ENCODE results near the gene AFF3. TPM values are rescaled to one million over a fixed set of nuclear protein-coding genes. Genes with fewer than 3 reads are reported as not detected.

Gene AFF3
- total RNA-seq, 6 experiments from 2014 or later: 0.80 to 8.2 (median 6.8) TPM

DNA sequence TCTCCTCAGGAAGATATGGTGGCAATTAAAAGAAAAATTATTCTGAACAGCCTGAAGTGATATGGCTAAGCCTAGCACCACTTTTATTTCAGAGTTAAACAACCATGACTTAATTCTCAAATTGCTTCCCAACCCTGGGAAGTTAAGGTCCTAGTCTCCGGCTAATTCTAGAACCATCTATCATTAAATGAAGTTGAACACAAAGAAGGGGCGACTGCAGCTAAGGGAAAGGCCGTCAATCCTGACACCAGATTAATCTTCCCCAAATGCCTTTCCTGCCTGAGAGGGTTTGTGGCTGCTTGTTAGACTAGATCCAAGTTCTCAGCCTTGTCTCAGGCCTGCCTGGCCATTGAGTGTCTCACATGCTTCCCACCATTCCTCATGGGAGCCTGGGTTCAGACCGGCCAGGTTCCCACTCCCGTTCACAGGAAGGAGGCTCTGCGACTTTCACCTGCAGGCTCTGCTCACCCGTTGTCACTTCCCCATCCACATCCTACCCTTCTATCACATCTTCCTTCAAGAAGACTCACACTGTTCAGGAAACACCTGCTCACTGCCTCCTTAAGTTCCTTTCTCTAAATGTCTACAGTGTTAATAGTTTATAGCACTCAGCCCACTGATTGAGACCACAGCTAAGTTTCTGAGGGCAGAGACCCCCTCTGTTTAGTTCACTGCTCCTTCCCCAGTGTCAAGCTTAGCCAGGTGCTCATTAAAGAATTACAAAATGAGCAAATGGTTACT, 369.6 kb downstream of the AFF3 start:
- TF ChIP-seq, protein P1, sequence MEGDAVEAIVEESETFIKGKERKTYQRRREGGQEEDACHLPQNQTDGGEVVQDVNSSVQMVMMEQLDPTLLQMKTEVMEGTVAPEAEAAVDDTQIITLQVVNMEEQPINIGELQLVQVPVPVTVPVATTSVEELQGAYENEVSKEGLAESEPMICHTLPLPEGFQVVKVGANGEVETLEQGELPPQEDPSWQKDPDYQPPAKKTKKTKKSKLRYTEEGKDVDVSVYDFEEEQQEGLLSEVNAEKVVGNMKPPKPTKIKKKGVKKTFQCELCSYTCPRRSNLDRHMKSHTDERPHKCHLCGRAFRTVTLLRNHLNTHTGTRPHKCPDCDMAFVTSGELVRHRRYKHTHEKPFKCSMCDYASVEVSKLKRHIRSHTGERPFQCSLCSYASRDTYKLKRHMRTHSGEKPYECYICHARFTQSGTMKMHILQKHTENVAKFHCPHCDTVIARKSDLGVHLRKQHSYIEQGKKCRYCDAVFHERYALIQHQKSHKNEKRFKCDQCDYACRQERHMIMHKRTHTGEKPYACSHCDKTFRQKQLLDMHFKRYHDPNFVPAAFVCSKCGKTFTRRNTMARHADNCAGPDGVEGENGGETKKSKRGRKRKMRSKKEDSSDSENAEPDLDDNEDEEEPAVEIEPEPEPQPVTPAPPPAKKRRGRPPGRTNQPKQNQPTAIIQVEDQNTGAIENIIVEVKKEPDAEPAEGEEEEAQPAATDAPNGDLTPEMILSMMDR (IDR thresholded peaks at IDR 0.05): no peak
- H3K9me3 Mint-ChIP-seq: peaks cover 12% of the 10 kb centered on the region
- no peak overlapping the region for H3K27ac Mint-ChIP-seq
- H3K4me1 Mint-ChIP-seq (ENCODE audit: low read depth): peaks cover 28% of the 10 kb centered on the region
- no peak for DNase-seq
- peaks cover 1% of the 10 kb centered on the region; the same call in 1 of the 2 replicates for H3K27me3 Mint-ChIP-seq (ENCODE audit: insufficient read depth)
- no peaks in the 10 kb centered on the region for H3K36me3 Mint-ChIP-seq (ENCODE audit: low read depth)
- H3K4me3 Mint-ChIP-seq: no peak overlapping the region

DNA sequence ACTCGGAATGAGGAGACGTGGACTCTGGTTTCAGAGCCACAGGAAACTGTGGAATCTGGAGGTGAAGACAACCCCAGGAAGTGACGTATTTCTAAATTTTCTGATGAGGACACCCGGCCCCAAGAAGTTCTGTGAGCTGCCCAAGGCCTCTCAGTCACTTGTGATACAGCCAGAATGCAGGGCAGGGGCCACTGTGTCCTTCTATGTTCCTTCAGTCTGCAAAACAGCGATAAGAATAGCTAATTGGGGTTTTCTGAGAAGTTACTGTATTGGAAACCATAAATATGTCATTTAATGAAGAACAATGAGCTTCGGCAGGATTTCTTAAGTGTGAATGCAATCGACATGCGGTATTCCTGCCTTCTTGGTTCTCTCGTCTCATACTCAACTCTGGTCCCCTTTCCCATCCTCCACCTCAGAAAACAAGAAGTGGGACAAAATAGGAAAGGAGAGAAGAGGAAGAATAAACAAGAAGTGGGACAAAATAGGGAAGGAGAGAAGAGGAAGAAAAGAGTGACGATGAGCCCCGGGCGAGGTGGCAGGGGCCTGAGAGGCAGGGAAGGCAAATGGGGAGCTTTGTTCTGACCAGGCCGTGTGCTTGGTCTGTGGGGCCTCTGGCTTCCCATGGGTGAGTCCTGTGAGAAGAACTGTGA, 370.6 kb downstream of the AFF3 start:
- no peak for DNase-seq
- TF ChIP-seq, protein P1 (IDR thresholded peaks at IDR 0.05): no peak
- Mint-ChIP-seq H3K27me3 (ENCODE audit: insufficient read depth) (peaks cover 1% of the 10 kb centered on the region; the same call in 1 of the 2 replicates), H3K27ac (no peak overlapping the region), H3K4me1 (ENCODE audit: low read depth) (peaks cover 19% of the 10 kb centered on the region), H3K36me3 (ENCODE audit: low read depth) (no peaks in the 10 kb centered on the region), H3K4me3 (no peak overlapping the region), H3K9me3 (peaks cover 12% of the 10 kb centered on the region)

DNA sequence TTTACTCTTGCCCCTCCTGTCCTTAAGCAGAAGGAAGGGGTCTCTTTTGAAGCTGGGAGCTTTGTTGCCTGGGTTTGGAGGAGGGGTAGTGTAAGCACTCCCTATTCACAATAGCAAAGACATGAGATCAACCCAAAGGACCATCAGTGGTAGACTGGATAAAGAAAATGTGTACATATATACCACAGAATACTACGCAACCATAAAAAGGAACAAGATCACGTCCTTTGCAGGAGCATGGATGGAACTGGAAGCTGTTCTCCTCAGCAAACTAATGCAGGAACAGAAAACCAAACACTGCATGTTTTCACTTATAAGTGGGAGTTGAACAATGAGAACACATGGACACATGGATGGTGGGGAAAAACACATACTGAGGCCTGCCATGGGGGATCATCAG, 371.5 kb downstream of the AFF3 start:
- Mint-ChIP-seq H3K4me1 (ENCODE audit: low read depth) (peaks cover 10% of the 10 kb centered on the region), H3K27ac (no peak overlapping the region), H3K27me3 (ENCODE audit: insufficient read depth) (peaks cover 1% of the 10 kb centered on the region; the same call in 1 of the 2 replicates), H3K9me3 (peaks cover 12% of the 10 kb centered on the region), H3K4me3 (no peak overlapping the region), H3K36me3 (ENCODE audit: low read depth) (no peaks in the 10 kb centered on the region)
- TF ChIP-seq, protein P1 (IDR thresholded peaks at IDR 0.05): no peak
- DNase-seq: no peak

DNA sequence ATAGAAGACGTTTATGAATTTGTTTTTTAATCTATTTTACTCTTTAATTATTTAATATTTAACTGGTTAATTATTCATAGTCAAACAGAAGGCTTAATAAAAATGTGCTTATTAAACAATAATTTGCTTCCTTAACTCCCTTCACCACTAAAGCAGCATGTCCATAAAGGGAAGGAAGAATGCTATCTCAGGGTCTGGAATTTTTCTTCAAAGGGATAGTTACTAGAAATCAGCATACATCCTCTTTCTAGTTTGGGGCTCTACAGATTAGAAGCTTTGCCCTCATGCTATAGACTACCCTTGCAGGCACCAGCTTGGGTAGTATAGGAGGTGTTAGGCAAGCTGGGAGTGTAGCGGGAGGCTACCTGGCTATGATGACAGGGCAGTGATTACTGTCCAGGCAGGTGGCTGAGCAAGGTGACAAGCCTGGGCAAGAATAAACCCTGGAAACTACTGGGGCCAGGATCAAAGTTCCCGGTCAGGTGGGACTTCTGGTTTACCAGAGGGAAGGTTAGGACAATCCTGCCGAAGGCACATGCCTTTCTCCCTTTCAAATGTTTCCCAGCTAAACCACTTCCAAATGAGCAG, 376.6 kb downstream of the AFF3 start:
- no peaks in the 10 kb centered on the region for H3K4me1 Mint-ChIP-seq (ENCODE audit: low read depth)
- TF ChIP-seq, protein P1 (IDR thresholded peaks at IDR 0.05): no peak
- peaks cover 5% of the 10 kb centered on the region for H3K9me3 Mint-ChIP-seq
- no peak for DNase-seq
- H3K27ac Mint-ChIP-seq: no peak overlapping the region
- H3K27me3 Mint-ChIP-seq (ENCODE audit: insufficient read depth): peaks cover 11% of the 10 kb centered on the region; the same call in 1 of the 2 replicates
- no peak overlapping the region for H3K4me3 Mint-ChIP-seq
- H3K36me3 Mint-ChIP-seq (ENCODE audit: low read depth): no peaks in the 10 kb centered on the region

DNA sequence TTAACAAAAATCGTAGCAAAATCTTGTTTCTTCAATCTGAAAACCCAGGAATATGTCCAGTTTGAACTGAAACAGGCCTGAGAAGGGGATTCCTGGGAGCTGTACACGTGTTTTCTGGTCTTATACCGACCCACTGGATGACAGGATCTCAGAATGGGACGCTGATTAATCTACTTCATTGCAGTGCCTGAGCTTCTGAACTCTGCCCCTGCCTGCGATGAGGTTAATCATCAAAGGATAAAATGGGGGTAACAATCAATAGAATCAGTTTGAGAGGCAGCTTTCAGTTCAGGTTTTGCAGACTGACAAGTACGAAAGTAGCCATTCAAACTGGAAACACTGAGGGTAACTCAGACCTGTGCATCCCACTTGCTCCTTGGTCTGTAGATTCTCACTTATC, 378.6 kb downstream of the AFF3 start:
- Mint-ChIP-seq H3K36me3 (ENCODE audit: low read depth) (no peaks in the 10 kb centered on the region), H3K4me3 (no peak overlapping the region), H3K27ac (no peak overlapping the region), H3K27me3 (ENCODE audit: insufficient read depth) (peaks cover 12% of the 10 kb centered on the region; the same call in 1 of the 2 replicates), H3K4me1 (ENCODE audit: low read depth) (no peaks in the 10 kb centered on the region), H3K9me3 (peaks cover under 1% of the 10 kb centered on the region)
- no peak for DNase-seq
- TF ChIP-seq, protein P1 (IDR thresholded peaks at IDR 0.05): no peak

All from HFFc6 (cell line).